ENCODE data around the gene ALG2. TPM values are rescaled to one million over a fixed set of nuclear protein-coding genes. Genes with fewer than 3 reads are reported as not detected.
"Not testable (repeated sequence)": the region's sequence is repeated elsewhere in the genome, so short reads cannot be mapped to it uniquely, and the experiment has no call there.

ALG2 gene
- polyA plus RNA-seq, 3 donors: 7.1 to 35.1 (median 24.2) TPM

- WGBS, 3 donors: 86 to 89% (median 87%) methylated on average over 8 of the region's 8 CpGs
- no peak overlapping the region for H3K27ac ChIP-seq (ENCODE audit: low read depth, low read length)
These were observed 21.7 kb downstream of the ALG2 start for GRCh38 chr9:99199938-99200539.

GRCh38 chr9:99197987-99198386 is 23.8 kb downstream of the ALG2 start:
- WGBS, 3 donors: 74 to 82% (median 78%) methylated on average over 9 of the region's 9 CpGs
- no peak overlapping the region for H3K27ac ChIP-seq (ENCODE audit: low read depth, low read length)

- WGBS, 3 donors: 95 to 96% (median 95%) methylated on average over 3 of the region's 3 CpGs
- no peak overlapping the region for H3K27ac ChIP-seq (ENCODE audit: low read depth, low read length)
These were observed 24.6 kb downstream of the ALG2 start for GRCh38 chr9:99197124-99197630.

- WGBS, 3 donors: 84 to 86% (median 84%) methylated on average over 5 of the region's 5 CpGs
- not testable (repeated sequence) for H3K27ac ChIP-seq (ENCODE audit: low read depth, low read length)
These were observed 25.3 kb downstream of the ALG2 start for GRCh38 chr9:99196484-99196883.

GRCh38 chr9:99193466-99193821 is 28.3 kb downstream of the ALG2 start:
- 65 to 78% (median 65%) methylated on average over 2 of the region's 2 CpGs for WGBS, 3 donors

GRCh38 chr9:99192786-99193465 is 28.8 kb downstream of the ALG2 start:
- H3K27ac ChIP-seq (ENCODE audit: low read depth, low read length): no peak overlapping the region
- 61 to 89% (median 73%) methylated on average over 5 of the region's 5 CpGs for WGBS, 3 donors

More at GRCh38 chr9:99193466-99193821, 28.3 kb downstream of the ALG2 start:
- no peak overlapping the region for H3K27ac ChIP-seq (ENCODE audit: low read depth, low read length)

GRCh38 chr9:99190597-99191283 is 31.0 kb downstream of the ALG2 start:
- H3K27ac ChIP-seq (ENCODE audit: low read depth, low read length): no peak overlapping the region
- WGBS, 3 donors: 94 to 99% (median 95%) methylated on average over 3 of the region's 3 CpGs

- no peak overlapping the region for H3K27ac ChIP-seq (ENCODE audit: low read depth, low read length)
- WGBS, 3 donors: 74 to 80% (median 80%) methylated on average over 7 to 8 of the region's 8 CpGs
These were observed 31.7 kb downstream of the ALG2 start for GRCh38 chr9:99189887-99190596.

GRCh38 chr9:99189186-99189585 is 32.6 kb downstream of the ALG2 start:
- no peak overlapping the region for H3K27ac ChIP-seq (ENCODE audit: low read depth, low read length)

GRCh38 chr9:99187311-99187710 is 34.4 kb downstream of the ALG2 start:
- 79 to 91% (median 83%) methylated on average over 4 of the region's 4 CpGs for WGBS, 3 donors
- no peak overlapping the region for H3K27ac ChIP-seq (ENCODE audit: low read depth, low read length)

More at GRCh38 chr9:99189186-99189585, 32.6 kb downstream of the ALG2 start:
- WGBS, 3 donors: 77 to 85% (median 81%) methylated on average over 2 of the region's 2 CpGs

GRCh38 chr9:99185934-99186333 is 35.8 kb downstream of the ALG2 start:
- no peak overlapping the region for H3K27ac ChIP-seq (ENCODE audit: low read depth, low read length)
- 87 to 94% (median 93%) methylated on average over 5 of the region's 5 CpGs for WGBS, 3 donors

GRCh38 chr9:99185348-99185632 is 36.5 kb downstream of the ALG2 start:
- H3K27ac ChIP-seq (ENCODE audit: low read depth, low read length): no peak overlapping the region

GRCh38 chr9:99184475-99185347 is 37.0 kb downstream of the ALG2 start:
- 24 to 35% (median 31%) methylated on average over 29 of the region's 29 CpGs for WGBS, 3 donors

More at GRCh38 chr9:99185348-99185632, 36.5 kb downstream of the ALG2 start:
- WGBS, 3 donors: 74 to 87% (median 86%) methylated on average over 5 of the region's 5 CpGs

GRCh38 chr9:99184110-99184474 is 37.6 kb downstream of the ALG2 start:
- 38 to 48% (median 39%) methylated on average over 10 of the region's 10 CpGs for WGBS, 3 donors
- no peak overlapping the region for H3K27ac ChIP-seq (ENCODE audit: low read depth, low read length)

More at GRCh38 chr9:99184475-99185347, 37.0 kb downstream of the ALG2 start:
- no peak overlapping the region for H3K27ac ChIP-seq (ENCODE audit: low read depth, low read length)

- WGBS, 3 donors: 86 to 94% (median 87%) methylated on average over 3 of the region's 3 CpGs
- no peak overlapping the region for H3K27ac ChIP-seq (ENCODE audit: low read depth, low read length)
These were observed 38.1 kb downstream of the ALG2 start for GRCh38 chr9:99183616-99184015.

- H3K27ac ChIP-seq (ENCODE audit: low read depth, low read length): no peak overlapping the region
- WGBS, 3 donors: 84 to 91% (median 87%) methylated on average over 3 of the region's 3 CpGs
These were observed 39.4 kb downstream of the ALG2 start for GRCh38 chr9:99182356-99182755.

GRCh38 chr9:99181621-99182020 is 40.1 kb downstream of the ALG2 start:
- no peak overlapping the region for H3K27ac ChIP-seq (ENCODE audit: low read depth, low read length)
- 46 to 84% (median 48%) methylated on average over 4 of the region's 4 CpGs for WGBS, 3 donors

- H3K27ac ChIP-seq (ENCODE audit: low read depth, low read length): no peak overlapping the region
- 73 to 79% (median 78%) methylated on average over 2 of the region's 2 CpGs for WGBS, 3 donors
These were observed 40.5 kb downstream of the ALG2 start for GRCh38 chr9:99181206-99181605.
